Sigmoid colon (tissue), 3 donors: Measurements from ENCODE around the gene ABHD16B.

ENCODE experiments used
- POLR2A ChIP-seq, 2 donors: fragments of 450-650 bp; IDR thresholded peaks; one replicate each; pipeline ENCODE4 v1.6.1; 2016; ENCODE audit warnings: antibody characterized with exemption in 2 of 2, mild to moderate bottlenecking in 2 of 2, moderate library complexity in 2 of 2
- TF ChIP-seq, protein P1 (sequence below), 4 experiments: fragments of 450-650 bp in 3 of 4; fragments of 200-600 bp in 1 of 4; IDR thresholded peaks; one replicate each; pipeline ENCODE4 v1.5.1; 2016 to 2019; ENCODE audit warnings: antibody characterized with exemption in 4 of 4, mild to moderate bottlenecking in 3 of 4, moderate library complexity in 2 of 4

DNA sequence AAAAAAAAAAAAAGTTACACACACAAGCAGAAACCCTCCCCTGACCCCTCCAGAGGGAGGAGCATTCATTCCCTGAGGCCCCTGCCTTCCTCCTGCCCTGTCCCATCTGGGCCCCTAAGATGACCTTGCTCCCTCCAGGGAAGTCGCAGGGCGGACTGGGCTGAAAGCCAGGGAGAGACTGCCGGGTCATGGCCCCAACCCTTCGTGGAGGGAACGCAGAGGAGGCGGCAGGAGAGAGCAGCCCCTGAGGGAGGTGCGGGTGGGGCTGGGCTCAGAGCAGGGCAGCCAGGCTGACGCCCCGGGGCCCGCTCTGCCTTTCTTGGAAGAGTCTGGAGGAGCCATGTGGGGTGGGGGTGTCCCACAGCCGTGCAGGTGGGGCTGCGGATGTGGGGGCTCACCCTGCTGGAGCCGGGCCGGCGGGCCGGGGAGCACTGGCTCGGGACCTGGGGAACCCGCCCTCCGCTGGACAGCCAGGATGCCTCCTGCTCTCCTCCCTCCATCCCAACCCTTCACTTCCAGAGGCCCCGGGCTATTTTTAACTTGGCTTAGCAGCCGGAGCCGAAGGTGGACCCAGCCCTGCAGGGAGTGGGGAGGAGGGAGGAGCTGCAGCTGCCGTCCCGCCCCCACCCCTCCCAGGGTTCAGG, 15.0 kb upstream of the ABHD16B start:
- no peak for TF ChIP-seq POLR2A (IDR thresholded peaks at IDR 0.05)
- TF ChIP-seq, protein P1, sequence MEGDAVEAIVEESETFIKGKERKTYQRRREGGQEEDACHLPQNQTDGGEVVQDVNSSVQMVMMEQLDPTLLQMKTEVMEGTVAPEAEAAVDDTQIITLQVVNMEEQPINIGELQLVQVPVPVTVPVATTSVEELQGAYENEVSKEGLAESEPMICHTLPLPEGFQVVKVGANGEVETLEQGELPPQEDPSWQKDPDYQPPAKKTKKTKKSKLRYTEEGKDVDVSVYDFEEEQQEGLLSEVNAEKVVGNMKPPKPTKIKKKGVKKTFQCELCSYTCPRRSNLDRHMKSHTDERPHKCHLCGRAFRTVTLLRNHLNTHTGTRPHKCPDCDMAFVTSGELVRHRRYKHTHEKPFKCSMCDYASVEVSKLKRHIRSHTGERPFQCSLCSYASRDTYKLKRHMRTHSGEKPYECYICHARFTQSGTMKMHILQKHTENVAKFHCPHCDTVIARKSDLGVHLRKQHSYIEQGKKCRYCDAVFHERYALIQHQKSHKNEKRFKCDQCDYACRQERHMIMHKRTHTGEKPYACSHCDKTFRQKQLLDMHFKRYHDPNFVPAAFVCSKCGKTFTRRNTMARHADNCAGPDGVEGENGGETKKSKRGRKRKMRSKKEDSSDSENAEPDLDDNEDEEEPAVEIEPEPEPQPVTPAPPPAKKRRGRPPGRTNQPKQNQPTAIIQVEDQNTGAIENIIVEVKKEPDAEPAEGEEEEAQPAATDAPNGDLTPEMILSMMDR (IDR thresholded peaks at IDR 0.05) = no peak
